Vagina (tissue), 2 donors: ENCODE data around the gene BLOC1S2. TPM values are rescaled to one million over a fixed set of nuclear protein-coding genes. Genes with fewer than 3 reads are reported as not detected.
"Not testable (repeated sequence)": the region's sequence is repeated elsewhere in the genome, so short reads cannot be mapped to it uniquely, and the experiment has no call there.

Source experiments
- DNase-seq, 2 donors: peaks; one replicate each; pipeline ENCODE4 v3.0.0-alpha.2; 2017; ENCODE audit errors: extremely low spot score in 2 of 2
- H3K27ac ChIP-seq: fragments of 200-600 bp; sonication (generic); one replicate; pipeline ENCODE4 v1.5.1; 2019
- H3K27me3 ChIP-seq: fragments of 200-600 bp; sonication (generic); one replicate; pipeline ENCODE4 v1.5.1; 2019
- H3K36me3 ChIP-seq, 2 donors: fragments of 200-600 bp; sonication (generic); one replicate each; pipeline ENCODE4 v1.5.1; 2017 to 2019
- H3K4me1 ChIP-seq: fragments of 200-600 bp; sonication (generic); one replicate; pipeline ENCODE4 v1.5.1; 2019
- H3K4me3 ChIP-seq, 2 donors: fragments of 200-600 bp; sonication (generic); 1 replicate in 1 of 2; 2 replicates in 1 of 2; pipeline ENCODE4 v1.5.1; 2016 to 2019
- H3K9me3 ChIP-seq: fragments of 200-600 bp; sonication (generic); one replicate; pipeline ENCODE4 v1.5.1; 2019
- POLR2A ChIP-seq, 2 donors: fragments of 450-650 bp; IDR thresholded peaks; one replicate each; pipeline ENCODE4 v1.6.1; 2017; ENCODE audit warnings: antibody characterized with exemption in 2 of 2, mild to moderate bottlenecking in 2 of 2, moderate library complexity in 2 of 2
- POLR2AphosphoS5 ChIP-seq, 2 donors: sonication (generic); formaldehyde crosslinking; IDR thresholded peaks; one replicate each; pipeline ENCODE4 v1.9.0; 2017; ENCODE audit warnings: antibody characterized with exemption in 2 of 2, mild to moderate bottlenecking in 2 of 2, low read depth in 1 of 2; ENCODE audit not compliant: insufficient read depth in 1 of 2
- intact Hi-C: fragments of 100-400 bp; cut with DNase I; formaldehyde crosslinking; loops from one replicate; pipeline ENCODE4 v1.15.1; 2023
- total RNA-seq: library from RNA; depleted of rRNA; stranded (reverse); fragments of >200 nt; gene quantifications from one replicate; pipeline ENCODE4 v1.2.3, GENCODE V29; 2016
- TF ChIP-seq, protein P1 (sequence below), 3 experiments: fragments of 450-650 bp in 2 of 3; fragments of 200-600 bp in 1 of 3; sonication (generic) in 1 of 3; IDR thresholded peaks; one replicate each; pipeline ENCODE4 v1.5.1; 2017 to 2019; ENCODE audit warnings: antibody characterized with exemption in 3 of 3, mild to moderate bottlenecking in 2 of 3, moderate library complexity in 2 of 3

BLOC1S2 gene
- total RNA-seq, 1 donor from 2014 or later: 10.1 TPM

- no peaks in the 10 kb centered on the region for H3K4me1 ChIP-seq
- no peak for DNase-seq
- H3K27ac ChIP-seq: no peak overlapping the region
- no peaks in the 10 kb centered on the region for H3K36me3 ChIP-seq
- no peaks in the 10 kb centered on the region for H3K9me3 ChIP-seq
- no peaks in the 10 kb centered on the region for H3K27me3 ChIP-seq
- TF ChIP-seq, protein P1, sequence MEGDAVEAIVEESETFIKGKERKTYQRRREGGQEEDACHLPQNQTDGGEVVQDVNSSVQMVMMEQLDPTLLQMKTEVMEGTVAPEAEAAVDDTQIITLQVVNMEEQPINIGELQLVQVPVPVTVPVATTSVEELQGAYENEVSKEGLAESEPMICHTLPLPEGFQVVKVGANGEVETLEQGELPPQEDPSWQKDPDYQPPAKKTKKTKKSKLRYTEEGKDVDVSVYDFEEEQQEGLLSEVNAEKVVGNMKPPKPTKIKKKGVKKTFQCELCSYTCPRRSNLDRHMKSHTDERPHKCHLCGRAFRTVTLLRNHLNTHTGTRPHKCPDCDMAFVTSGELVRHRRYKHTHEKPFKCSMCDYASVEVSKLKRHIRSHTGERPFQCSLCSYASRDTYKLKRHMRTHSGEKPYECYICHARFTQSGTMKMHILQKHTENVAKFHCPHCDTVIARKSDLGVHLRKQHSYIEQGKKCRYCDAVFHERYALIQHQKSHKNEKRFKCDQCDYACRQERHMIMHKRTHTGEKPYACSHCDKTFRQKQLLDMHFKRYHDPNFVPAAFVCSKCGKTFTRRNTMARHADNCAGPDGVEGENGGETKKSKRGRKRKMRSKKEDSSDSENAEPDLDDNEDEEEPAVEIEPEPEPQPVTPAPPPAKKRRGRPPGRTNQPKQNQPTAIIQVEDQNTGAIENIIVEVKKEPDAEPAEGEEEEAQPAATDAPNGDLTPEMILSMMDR (IDR thresholded peaks at IDR 0.05): no peak
- peak in 1 of 2 donors; percentile 12 for TF ChIP-seq POLR2AphosphoS5 (IDR thresholded peaks at IDR 0.05; ENCODE audit: insufficient read depth in 1 of 2, low read depth in 1 of 2)
- intact Hi-C loops: no loop called here
- no peak overlapping the region for H3K4me3 ChIP-seq
Measured at GRCh38 chr10:100306861-100307260, 20.4 kb upstream of the BLOC1S2 start.

GRCh38 chr10:100304414-100304813, 17.9 kb upstream of the BLOC1S2 start:
- Histone ChIP-seq H3K27me3 (no peaks in the 10 kb centered on the region), H3K36me3 (no peaks in the 10 kb centered on the region), H3K27ac (no peak overlapping the region), H3K9me3 (no peaks in the 10 kb centered on the region), H3K4me3 (no peak overlapping the region), H3K4me1 (no peaks in the 10 kb centered on the region)
- no peak for TF ChIP-seq POLR2A (IDR thresholded peaks at IDR 0.05)
- TF ChIP-seq POLR2AphosphoS5 (IDR thresholded peaks at IDR 0.05; ENCODE audit: insufficient read depth in 1 of 2, low read depth in 1 of 2): no peak
- TF ChIP-seq, protein P1 (IDR thresholded peaks at IDR 0.05): no peak
- intact Hi-C loops: no loop called here
- DNase-seq: no peak

DNA sequence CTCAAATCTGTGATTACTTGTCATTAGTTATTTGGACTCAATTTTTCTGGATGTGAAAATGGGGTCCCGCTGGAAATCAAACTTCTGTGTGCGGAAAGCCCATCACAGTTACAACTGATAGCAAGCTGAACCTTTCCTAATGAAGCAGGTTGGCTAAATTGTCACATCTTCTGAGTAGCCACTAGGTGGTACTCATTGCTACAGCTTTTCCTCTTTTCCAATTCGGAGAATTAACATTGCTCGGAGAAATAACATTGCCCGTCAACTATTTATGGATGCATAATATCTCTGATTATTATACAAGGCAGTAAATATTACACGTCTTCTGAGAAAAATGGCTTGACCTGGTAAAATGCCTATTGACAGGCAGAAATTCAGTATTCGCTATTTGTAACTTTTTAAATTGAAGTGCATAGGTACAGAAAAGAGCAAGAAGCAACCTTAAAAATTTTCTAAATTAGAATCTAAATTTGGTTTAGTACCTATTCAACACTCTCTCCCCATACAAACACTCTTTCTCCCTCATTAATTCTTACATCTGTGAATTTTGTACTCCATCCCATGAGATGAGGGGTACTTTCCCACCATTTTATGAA, 17.3 kb upstream of the BLOC1S2 start:
- DNase-seq: no peak
- Histone ChIP-seq H3K27me3 (no peaks in the 10 kb centered on the region), H3K4me3 (no peak overlapping the region), H3K36me3 (no peaks in the 10 kb centered on the region), H3K9me3 (no peaks in the 10 kb centered on the region), H3K4me1 (no peaks in the 10 kb centered on the region), H3K27ac (no peak overlapping the region)
- no peak for TF ChIP-seq POLR2A (IDR thresholded peaks at IDR 0.05)
- TF ChIP-seq POLR2AphosphoS5 (IDR thresholded peaks at IDR 0.05; ENCODE audit: insufficient read depth in 1 of 2, low read depth in 1 of 2): no peak
- TF ChIP-seq, protein P1 (IDR thresholded peaks at IDR 0.05): no peak
- intact Hi-C loops: no loop called here

- intact Hi-C loops, H3K9me3 ChIP-seq, DNase-seq, H3K4me1 ChIP-seq, H3K4me3 ChIP-seq, H3K27me3 ChIP-seq, H3K27ac ChIP-seq, H3K36me3 ChIP-seq: not testable (repeated sequence)
Measured at GRCh38 chr10:100301123-100301522, 14.6 kb upstream of the BLOC1S2 start.

GRCh38 chr10:100297242-100297641, 10.8 kb upstream of the BLOC1S2 start:
- Histone ChIP-seq H3K4me3 (no peak overlapping the region), H3K36me3 (no peaks in the 10 kb centered on the region), H3K27me3 (no peaks in the 10 kb centered on the region), H3K9me3 (no peaks in the 10 kb centered on the region), H3K27ac (no peak overlapping the region), H3K4me1 (no peaks in the 10 kb centered on the region)
- intact Hi-C loops: no loop called here
- no peak for TF ChIP-seq POLR2AphosphoS5 (IDR thresholded peaks at IDR 0.05; ENCODE audit: insufficient read depth in 1 of 2, low read depth in 1 of 2)
- no peak for TF ChIP-seq POLR2A (IDR thresholded peaks at IDR 0.05)
- TF ChIP-seq, protein P1 (IDR thresholded peaks at IDR 0.05): no peak
- no peak for DNase-seq
